Coronary artery (tissue), 2 donors: Measurements from ENCODE around the gene MIA3.

ENCODE experiments used
- DNase-seq: peaks from one replicate; pipeline ENCODE4 v3.0.0-alpha.2; 2017; ENCODE audit warnings: low spot score
- H3K27ac ChIP-seq, 2 donors: fragments of 200-600 bp; sonication (generic); one replicate each; pipeline ENCODE4 v1.5.1; 2016 to 2019
- H3K4me3 ChIP-seq: fragments of 200-600 bp; sonication (generic); 2 replicates; pipeline ENCODE4 v1.5.1; 2016; ENCODE audit warnings: mild to moderate bottlenecking, moderate library complexity
- TF ChIP-seq, protein P1 (sequence below): fragments of 200-600 bp; sonication (generic); IDR thresholded peaks from one replicate; pipeline ENCODE4 v1.5.1; 2019; ENCODE audit warnings: antibody characterized with exemption

MIA3 gene

GRCh38 chr1:222709700-222710153, 91.8 kb downstream of the MIA3 start:
- no peak for DNase-seq
- TF ChIP-seq, protein P1, sequence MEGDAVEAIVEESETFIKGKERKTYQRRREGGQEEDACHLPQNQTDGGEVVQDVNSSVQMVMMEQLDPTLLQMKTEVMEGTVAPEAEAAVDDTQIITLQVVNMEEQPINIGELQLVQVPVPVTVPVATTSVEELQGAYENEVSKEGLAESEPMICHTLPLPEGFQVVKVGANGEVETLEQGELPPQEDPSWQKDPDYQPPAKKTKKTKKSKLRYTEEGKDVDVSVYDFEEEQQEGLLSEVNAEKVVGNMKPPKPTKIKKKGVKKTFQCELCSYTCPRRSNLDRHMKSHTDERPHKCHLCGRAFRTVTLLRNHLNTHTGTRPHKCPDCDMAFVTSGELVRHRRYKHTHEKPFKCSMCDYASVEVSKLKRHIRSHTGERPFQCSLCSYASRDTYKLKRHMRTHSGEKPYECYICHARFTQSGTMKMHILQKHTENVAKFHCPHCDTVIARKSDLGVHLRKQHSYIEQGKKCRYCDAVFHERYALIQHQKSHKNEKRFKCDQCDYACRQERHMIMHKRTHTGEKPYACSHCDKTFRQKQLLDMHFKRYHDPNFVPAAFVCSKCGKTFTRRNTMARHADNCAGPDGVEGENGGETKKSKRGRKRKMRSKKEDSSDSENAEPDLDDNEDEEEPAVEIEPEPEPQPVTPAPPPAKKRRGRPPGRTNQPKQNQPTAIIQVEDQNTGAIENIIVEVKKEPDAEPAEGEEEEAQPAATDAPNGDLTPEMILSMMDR = no peak
- no peak overlapping the region for H3K4me3 ChIP-seq
- H3K27ac ChIP-seq = no peak overlapping the region

GRCh38 chr1:222711319-222712252, 93.7 kb downstream of the MIA3 start:
- peak overlapping the region; percentile 94 to 98 for H3K27ac ChIP-seq
- peak overlapping the region; percentile 83 for H3K4me3 ChIP-seq
- DNase-seq = peak; percentile 81
- TF ChIP-seq, protein P1 = no peak

DNA sequence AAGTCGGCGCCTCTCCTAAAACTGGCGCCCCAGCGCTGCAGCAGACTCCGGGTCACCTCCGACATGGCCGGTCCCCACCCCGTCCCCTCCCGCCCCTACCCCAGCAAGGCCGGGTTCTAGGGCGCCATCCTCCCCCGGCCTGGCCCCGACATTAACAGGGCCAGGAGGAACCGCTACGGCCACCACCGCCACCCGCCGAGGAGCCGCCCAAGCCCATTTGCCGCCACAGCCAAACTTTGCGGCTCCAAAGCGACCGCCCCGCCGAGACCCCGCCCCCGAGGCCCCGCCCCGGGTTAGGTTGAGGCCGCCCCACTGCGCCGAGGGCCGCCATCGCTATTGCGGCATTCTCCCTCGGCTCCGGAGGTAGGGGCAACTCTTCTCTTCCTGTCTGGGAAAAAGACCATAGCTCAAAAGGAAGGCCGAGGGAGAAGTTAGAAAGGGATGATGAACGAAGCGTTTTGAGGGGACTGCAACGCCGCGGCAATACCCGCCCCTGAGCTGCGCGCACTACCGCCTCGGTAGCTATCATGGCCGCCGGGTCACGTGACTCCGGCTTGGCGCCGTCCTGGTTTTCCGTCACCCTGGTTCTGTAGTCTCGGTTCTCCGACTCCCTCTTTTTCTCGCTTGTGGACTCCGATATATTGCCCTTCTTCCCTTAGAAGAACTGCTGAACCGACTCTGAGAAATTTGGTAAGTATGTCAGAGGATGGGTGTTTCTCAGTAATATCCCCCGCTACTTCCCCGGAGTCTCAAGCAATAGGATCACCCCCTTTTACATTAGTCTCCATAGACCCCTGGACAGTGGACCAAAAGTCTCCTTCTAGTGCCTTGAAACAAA, 94.6 kb downstream of the MIA3 start, which contains the start of the genes AIDA and BROX:
Gene AIDA, minus strand, starts transcription at position 239 of the 838 bp plus-strand sequence. Its CDS starts 174 bp downstream, at position 65.
Gene BROX, plus strand, starts transcription at position 312 of the 838 bp plus-strand sequence. CDS start 3,136 bp downstream, outside the sequence.
- Histone ChIP-seq H3K27ac (peak within 1 kb of the TSS; percentile 94 to 98), H3K4me3 (peak within 1 kb of the TSS; percentile 83)
- peak; percentile 96 for DNase-seq
- TF ChIP-seq, protein P1 = no peak

DNA sequence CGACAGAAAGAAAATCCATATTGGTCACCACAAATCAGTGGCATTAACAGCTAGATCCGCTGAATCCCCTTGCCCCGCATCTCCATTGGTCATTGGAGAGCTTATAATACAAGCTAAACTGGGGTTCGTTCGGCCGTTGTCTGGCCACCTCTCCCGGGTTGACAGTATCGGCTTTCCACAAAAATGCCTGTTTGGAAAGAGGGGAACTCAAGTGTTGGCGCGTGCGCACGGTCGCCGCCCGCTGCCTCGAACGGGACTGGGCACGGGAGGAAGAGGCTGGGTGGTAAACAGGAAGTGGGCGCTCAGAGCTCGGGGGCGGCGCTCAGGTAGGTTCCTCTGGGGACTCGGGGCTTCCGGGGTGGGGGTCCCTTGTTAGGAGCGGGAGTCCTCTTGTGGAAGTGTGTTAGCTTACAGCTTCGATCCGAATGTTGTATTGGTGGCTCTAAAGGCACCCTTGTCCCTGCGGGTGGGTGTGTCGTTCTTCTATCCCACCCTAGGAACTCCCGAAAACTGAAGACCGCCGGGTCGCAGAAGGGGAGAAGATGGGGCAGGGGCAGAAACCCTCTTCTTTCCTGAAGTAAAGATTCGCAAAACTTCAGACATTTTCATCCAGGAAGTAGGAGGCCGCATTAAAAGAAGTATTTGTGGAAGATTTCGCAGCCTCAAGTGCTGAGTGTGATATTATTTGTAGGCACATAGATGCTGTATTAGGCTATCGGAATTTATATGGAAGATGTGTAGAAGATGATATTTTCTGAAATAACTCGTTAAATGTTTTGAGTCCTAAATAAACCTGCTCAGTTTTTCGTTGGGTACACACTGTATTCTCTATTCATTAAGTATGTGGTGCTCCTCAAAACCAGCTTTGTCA, 95.4 kb downstream of the MIA3 start:
- peak overlapping the region; percentile 94 to 98 for H3K27ac ChIP-seq
- TF ChIP-seq, protein P1 = no peak

DNA sequence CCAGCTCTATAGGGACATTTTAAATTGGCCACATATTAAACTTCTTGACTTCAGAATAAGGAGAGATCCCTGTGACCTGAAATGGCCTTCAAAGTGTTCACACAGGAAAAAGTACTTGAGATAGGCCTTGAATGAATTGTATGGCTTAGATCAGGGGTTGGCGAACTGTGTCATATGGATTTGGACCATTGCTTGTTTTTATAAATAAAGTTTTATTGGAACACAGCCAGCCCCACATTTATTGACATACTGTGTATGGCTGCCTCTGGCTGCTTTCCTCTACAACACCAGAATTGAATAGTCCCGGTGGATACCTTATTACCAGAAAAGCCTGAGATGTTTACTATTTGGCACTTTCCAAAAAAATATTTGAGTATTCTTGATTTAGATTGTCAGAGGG, 98.5 kb downstream of the MIA3 start:
- TF ChIP-seq, protein P1 = no peak

More for the DNA sequence above, 95.4 kb downstream of the MIA3 start:
- peak; percentile 96 for DNase-seq
- H3K4me3 ChIP-seq = peak overlapping the region; percentile 83

More for the DNA sequence above, 98.5 kb downstream of the MIA3 start:
- H3K4me3 ChIP-seq = no peak overlapping the region
- no peak overlapping the region for H3K27ac ChIP-seq
- no peak for DNase-seq
